RCC 7860 (cell line): ENCODE data around the gene SDHC.
"Not testable (repeated sequence)": the region's sequence is repeated elsewhere in the genome, so short reads cannot be mapped to it uniquely, and the experiment has no call there.

ENCODE experiments used
- DNase-seq: peaks from one replicate; pipeline ENCODE4 v3.0.0-alpha.2; 2015; ENCODE audit warnings: low spot score
- FAIRE-seq: peaks from 2 replicates; lab custom pipeline; 2012; peaks lifted over from hg19 to GRCh38; lab: Jason Lieb, UNC

Gene SDHC

GRCh38 chr1:161309868-161310267 lies 4.3 kb upstream of the SDHC start, which contains the start of gene MPZ:
Gene MPZ, minus strand, starts transcription at chr1:161309968. Its CDS starts 63 bp downstream, at chr1:161309905.
- DNase-seq, result no peak
- FAIRE-seq, result no peak

- DNase-seq (peak; percentile 67), FAIRE-seq (peak; percentile 59)
Measured at GRCh38 chr1:161311595-161312181, 2.5 kb upstream of the SDHC start.

- FAIRE-seq, result no peak
- no peak for DNase-seq
Measured at GRCh38 chr1:161313554-161314200, 504 bp upstream of the SDHC start.

GRCh38 chr1:161315841-161316674 lies 1.9 kb downstream of the SDHC start:
- not testable (repeated sequence) for FAIRE-seq, DNase-seq

- DNase-seq (no peak), FAIRE-seq (no peak)
Measured at GRCh38 chr1:161324020-161324419, 9.8 kb downstream of the SDHC start.

- FAIRE-seq (no peak), DNase-seq (peak; percentile 2)
Measured at GRCh38 chr1:161330346-161330745, 16.2 kb downstream of the SDHC start.

GRCh38 chr1:161333166-161333565 lies 19.0 kb downstream of the SDHC start:
- DNase-seq (no peak), FAIRE-seq (no peak)

- no peak for DNase-seq
- no peak for FAIRE-seq
Measured at GRCh38 chr1:161335796-161336195, 21.6 kb downstream of the SDHC start.

- no peak for DNase-seq
- FAIRE-seq, result no peak
Measured at GRCh38 chr1:161342177-161342576, 28.0 kb downstream of the SDHC start.

GRCh38 chr1:161342821-161343220 lies 28.6 kb downstream of the SDHC start:
- FAIRE-seq (no peak), DNase-seq (no peak)

- FAIRE-seq (no peak), DNase-seq (no peak)
Measured at GRCh38 chr1:161350671-161351070, 36.5 kb downstream of the SDHC start.

GRCh38 chr1:161351482-161351881 lies 37.3 kb downstream of the SDHC start:
- DNase-seq, result no peak
- no peak for FAIRE-seq

- DNase-seq (no peak), FAIRE-seq (no peak)
Measured at GRCh38 chr1:161357073-161357472, 42.9 kb downstream of the SDHC start.

- no peak for FAIRE-seq
- DNase-seq, result no peak
Measured at GRCh38 chr1:161359291-161359690, 45.1 kb downstream of the SDHC start.

- FAIRE-seq, result no peak
- no peak for DNase-seq
Measured at GRCh38 chr1:161364332-161364731, 50.2 kb downstream of the SDHC start.

GRCh38 chr1:161365207-161365606 lies 51.0 kb downstream of the SDHC start:
- DNase-seq (no peak), FAIRE-seq (no peak)

GRCh38 chr1:161367684-161368400 lies 53.7 kb downstream of the SDHC start, which contains the start of gene CFAP126:
Gene CFAP126, minus strand, starts transcription at chr1:161367876. Its CDS starts 8 bp downstream, at chr1:161367868.
- no peak for FAIRE-seq

GRCh38 chr1:161373442-161373841 lies 59.3 kb downstream of the SDHC start:
- FAIRE-seq, result no peak
- DNase-seq, result no peak

More at GRCh38 chr1:161367684-161368400, 53.7 kb downstream of the SDHC start, which contains the start of gene CFAP126:
- DNase-seq, result peak; percentile 56

GRCh38 chr1:161374373-161374772 lies 60.2 kb downstream of the SDHC start:
- DNase-seq (no peak), FAIRE-seq (no peak)

- FAIRE-seq, result no peak
Measured at GRCh38 chr1:161378014-161378413, 63.8 kb downstream of the SDHC start.

GRCh38 chr1:161379071-161379470 lies 64.9 kb downstream of the SDHC start:
- DNase-seq (no peak), FAIRE-seq (no peak)

More at GRCh38 chr1:161378014-161378413, 63.8 kb downstream of the SDHC start:
- DNase-seq, result no peak
